MM.1S (cell line): ENCODE results near the gene JAK3.

ENCODE experiments used
- EZH2 ChIP-seq: fragments of 300-600 bp; sonication (generic); optimal IDR thresholded peaks from 2 replicates; pipeline ENCODE3; 2017; ENCODE audit warnings: low read depth, mild to moderate bottlenecking, antibody characterized with exemption, low read length, mixed read lengths
- EZH2phosphoT487 ChIP-seq: fragments of 300-600 bp; sonication (generic); IDR thresholded peaks from 2 replicates; pipeline ENCODE4 v1.6.1; 2018; ENCODE audit warnings: antibody characterized with exemption, low read length
- TF ChIP-seq, protein P1 (sequence below): fragments of 300-600 bp; sonication (generic); IDR thresholded peaks from 2 replicates; pipeline ENCODE4 v1.5.1; 2016; ENCODE audit warnings: antibody characterized with exemption, low read length, mixed read lengths

DNA sequence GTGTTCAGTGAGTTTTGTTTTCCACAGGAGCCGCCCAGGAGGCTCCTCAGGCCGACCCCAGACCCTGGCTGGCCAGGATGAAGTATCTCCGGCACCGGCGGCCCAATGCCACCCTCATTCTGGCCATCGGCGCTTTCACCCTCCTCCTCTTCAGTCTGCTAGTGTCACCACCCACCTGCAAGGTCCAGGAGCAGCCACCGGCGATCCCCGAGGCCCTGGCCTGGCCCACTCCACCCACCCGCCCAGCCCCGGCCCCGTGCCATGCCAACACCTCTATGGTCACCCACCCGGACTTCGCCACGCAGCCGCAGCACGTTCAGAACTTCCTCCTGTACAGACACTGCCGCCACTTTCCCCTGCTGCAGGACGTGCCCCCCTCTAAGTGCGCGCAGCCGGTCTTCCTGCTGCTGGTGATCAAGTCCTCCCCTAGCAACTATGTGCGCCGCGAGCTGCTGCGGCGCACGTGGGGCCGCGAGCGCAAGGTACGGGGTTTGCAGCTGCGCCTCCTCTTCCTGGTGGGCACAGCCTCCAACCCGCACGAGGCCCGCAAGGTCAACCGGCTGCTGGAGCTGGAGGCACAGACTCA is 40.0 kb downstream of the JAK3 start:
- TF ChIP-seq, protein P1, sequence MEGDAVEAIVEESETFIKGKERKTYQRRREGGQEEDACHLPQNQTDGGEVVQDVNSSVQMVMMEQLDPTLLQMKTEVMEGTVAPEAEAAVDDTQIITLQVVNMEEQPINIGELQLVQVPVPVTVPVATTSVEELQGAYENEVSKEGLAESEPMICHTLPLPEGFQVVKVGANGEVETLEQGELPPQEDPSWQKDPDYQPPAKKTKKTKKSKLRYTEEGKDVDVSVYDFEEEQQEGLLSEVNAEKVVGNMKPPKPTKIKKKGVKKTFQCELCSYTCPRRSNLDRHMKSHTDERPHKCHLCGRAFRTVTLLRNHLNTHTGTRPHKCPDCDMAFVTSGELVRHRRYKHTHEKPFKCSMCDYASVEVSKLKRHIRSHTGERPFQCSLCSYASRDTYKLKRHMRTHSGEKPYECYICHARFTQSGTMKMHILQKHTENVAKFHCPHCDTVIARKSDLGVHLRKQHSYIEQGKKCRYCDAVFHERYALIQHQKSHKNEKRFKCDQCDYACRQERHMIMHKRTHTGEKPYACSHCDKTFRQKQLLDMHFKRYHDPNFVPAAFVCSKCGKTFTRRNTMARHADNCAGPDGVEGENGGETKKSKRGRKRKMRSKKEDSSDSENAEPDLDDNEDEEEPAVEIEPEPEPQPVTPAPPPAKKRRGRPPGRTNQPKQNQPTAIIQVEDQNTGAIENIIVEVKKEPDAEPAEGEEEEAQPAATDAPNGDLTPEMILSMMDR: no peak
- TF ChIP-seq EZH2: no peak
- no peak for TF ChIP-seq EZH2phosphoT487
